Suppressor macrophage (primary cell): Measurements from ENCODE around the gene ANKRD60.

ENCODE experiments used
- DNase-seq, 4 experiments: peaks; one replicate each; pipeline ENCODE4 v3.0.0-alpha.2; 2020 to 2022

ANKRD60 gene

DNA sequence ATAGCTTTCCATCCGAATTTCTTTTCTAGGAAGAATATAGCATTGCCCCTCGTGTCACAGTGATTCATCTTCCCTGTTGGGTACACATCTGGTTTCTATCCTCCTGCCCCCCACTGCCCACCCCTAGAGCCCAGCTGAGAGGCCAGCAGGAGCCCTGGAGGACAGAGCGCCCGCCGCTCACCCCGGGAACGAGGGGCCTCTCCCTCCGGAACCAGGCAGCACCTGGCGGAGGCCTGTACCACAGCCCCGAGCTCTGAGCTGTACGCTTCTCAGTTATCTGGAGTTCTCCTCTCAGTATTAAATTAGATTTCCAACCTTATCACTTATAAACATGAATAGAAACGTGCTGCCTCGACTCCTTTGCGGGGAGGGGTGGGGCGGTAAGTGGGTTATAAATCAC lies 6.0 kb downstream of the ANKRD60 start:
- no peak for DNase-seq

DNA sequence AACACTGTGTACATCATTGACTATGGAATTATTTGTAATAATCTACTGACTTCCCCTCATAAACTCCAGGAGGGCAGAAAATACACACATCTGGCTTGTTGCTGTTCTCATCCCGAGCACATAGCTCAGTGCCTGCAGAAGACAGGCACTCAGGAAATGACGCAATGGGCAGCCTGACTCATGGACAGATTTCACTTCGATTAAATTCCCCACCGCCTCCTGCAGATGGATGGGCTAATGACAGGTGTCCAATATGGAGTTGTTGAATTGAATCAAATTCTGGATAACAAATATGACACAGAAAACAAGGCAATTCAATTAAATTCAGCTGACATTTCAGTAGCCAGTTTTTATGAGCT lies 9.1 kb downstream of the ANKRD60 start:
- peak; percentile 9 to 59 (median 16) for DNase-seq

DNA sequence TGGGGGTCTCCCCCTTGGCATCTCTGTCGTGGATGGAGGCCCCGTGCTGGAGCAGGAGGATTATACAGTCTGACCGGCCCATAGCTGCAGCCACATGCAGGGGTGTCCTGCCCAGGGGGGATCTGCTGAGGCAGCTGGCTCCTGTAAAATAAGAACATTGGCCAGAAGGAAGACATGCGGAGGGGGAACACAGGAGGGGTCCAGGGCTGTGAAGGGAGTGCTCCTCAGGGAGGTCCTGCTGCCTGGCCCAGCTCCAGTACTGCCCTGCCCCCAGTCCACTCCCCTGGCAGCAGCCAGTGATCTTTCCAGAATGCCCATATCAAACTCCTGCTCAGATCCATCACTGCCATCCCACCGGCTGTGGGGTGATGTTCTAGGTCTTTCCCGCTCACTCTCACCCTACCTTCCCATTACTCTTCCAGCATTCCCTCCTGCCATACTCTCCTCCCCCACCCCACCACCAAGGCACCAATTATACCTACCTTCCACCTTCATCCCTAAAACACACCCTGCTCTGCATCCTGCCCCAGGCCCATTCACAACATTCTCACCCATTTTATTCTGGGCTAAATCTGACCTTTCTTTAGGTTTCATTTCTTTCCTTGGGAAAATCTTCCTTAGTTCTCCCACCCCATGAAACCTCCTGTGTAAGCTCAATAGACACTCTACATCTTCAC lies 9.7 kb downstream of the ANKRD60 start:
- DNase-seq, result no peak

- no peak for DNase-seq
Observed at GRCh38 chr20:58216334-58216733, 12.1 kb downstream of the ANKRD60 start.

GRCh38 chr20:58215116-58215515 lies 13.3 kb downstream of the ANKRD60 start:
- no peak for DNase-seq

DNA sequence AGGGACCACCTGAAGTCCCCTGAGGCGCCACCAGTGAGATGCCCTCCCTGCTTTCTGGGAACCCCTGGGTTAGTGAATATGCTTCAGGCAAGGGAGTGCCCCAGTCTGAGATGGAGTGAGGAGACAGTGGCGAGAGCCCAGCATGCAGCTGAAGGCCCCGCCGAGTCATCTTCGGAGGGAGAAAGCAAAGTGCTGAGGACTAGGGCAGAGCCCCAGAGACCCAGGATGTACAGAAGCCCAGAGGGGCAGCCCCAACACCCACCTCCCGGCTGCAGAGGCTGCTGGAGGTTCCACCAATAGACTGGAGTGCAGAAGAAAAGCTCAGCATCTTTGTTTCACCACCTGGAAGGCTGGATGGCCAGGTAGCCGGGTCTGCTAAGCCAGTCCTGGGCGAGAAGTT lies 14.1 kb downstream of the ANKRD60 start:
- no peak for DNase-seq

DNA sequence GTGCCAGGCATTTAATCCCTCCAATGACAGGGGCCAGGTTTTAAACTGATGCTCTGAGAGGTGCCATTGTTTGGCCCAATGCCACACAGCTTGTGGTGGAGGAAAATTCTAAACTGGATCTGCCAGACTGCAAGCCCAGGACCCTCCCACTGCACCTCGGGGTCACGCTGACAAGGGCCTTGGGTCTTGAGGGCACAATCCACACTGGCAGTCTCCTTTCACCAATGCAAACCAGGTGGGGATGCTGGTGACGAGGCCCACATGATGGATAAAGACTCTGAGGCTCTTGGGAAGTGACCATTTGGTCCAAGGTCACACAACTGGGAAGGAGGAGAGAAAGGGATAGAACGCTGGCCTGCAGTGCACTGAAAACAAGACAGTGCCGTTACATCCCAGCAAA lies 14.7 kb downstream of the ANKRD60 start:
- no peak for DNase-seq

- DNase-seq, result no peak
Observed at GRCh38 chr20:58213121-58213520, 15.3 kb downstream of the ANKRD60 start.

DNA sequence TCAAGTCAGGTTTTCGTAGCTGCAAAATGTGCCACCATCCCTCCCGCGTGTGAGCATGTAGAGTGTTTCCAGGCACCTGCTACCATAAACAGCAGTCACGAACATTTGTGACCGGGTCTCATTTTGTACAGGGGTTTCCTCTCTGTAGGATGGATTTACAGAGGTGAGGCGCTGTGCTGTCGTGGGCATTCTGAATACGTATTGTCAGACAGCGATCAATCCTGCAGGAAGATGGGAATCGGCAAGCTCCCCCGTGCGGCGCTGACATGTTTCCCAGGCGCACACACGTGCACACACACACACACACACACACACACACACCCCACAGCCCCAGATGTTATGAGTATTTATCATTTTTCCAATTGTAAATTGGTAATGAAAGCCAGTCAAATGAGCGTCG lies 15.8 kb downstream of the ANKRD60 start:
- DNase-seq, result no peak

DNA sequence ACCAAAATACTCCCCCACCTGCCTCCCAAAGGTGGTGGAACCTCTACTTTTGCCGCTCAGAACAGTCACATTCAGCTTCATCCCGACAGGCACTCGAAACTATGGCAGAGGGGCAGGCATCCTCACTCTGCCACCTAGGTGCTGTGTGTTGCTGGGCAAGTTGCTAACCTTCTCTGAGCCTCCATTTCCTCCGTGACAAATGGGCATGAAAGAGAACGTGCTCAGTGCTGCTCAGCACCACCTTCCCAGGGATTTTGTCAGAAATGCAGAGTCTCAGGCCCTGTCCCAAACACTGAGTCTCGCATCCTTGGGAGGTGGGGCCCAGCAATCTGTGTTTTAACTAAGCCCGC lies 18.1 kb downstream of the ANKRD60 start:
- no peak for DNase-seq

GRCh38 chr20:58209652-58210397 lies 18.6 kb downstream of the ANKRD60 start:
- DNase-seq, result peak; percentile 77 to 93 (median 90)

DNA sequence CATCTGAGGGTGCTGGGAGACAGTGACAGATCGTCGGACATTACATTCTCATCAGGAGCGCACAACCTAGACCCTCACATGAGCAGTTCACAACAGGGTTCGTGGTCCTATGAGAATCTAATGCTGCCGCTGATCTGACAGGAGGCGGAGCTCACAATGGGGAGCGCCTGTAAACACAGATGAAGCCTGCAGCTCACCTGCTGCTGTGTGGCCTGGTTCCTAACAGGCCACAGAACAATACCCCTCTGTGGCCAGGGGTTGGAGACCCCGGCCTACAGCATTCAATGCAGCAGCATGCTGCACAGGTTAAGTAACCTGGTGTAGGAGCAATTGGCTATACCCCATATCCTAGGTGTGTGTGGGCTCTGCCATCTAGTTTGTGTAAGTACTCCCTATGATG lies 19.5 kb downstream of the ANKRD60 start:
- no peak for DNase-seq

DNA sequence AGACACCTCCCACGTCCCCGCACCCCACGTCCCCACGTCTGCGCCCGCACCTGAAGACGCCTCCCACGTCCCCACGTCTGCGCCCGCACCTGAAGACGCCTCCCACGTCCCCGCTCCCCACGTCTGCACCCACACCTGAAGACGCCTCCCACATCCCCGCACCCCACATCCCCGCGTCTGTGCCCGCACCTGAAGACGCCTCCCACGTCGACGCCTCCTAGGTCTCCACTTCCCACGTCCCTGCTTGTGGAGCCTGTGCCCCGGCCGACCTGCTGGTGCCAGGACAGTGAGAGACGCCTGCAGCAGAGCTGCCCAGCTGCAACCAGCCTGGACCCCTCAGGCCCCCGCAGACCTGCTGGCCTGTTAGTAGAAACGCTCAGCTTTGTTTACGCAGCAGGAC lies 22.6 kb downstream of the ANKRD60 start:
- DNase-seq, result no peak

GRCh38 chr20:58202044-58202443 lies 26.4 kb downstream of the ANKRD60 start:
- DNase-seq, result no peak

DNA sequence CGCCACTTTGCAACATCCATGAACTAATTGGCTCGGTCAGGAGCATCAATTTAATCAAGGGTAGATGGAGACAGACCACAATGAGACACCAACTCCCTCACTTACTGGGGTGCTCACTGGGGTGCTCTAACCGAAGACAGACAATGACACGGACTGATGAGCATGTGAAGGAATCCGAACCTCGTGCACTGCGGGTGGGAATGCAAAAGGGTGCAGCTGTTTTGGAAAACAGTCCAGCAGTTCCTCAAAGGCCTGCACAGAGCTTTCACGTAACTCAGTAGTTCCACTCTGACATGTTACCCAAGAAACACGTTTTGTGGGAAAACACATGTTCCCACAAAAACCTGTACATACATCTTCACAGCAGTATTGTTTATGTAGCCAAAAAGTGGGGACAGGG lies 26.8 kb downstream of the ANKRD60 start:
- DNase-seq, result no peak

GRCh38 chr20:58199469-58199868 lies 29.0 kb downstream of the ANKRD60 start:
- no peak for DNase-seq

DNA sequence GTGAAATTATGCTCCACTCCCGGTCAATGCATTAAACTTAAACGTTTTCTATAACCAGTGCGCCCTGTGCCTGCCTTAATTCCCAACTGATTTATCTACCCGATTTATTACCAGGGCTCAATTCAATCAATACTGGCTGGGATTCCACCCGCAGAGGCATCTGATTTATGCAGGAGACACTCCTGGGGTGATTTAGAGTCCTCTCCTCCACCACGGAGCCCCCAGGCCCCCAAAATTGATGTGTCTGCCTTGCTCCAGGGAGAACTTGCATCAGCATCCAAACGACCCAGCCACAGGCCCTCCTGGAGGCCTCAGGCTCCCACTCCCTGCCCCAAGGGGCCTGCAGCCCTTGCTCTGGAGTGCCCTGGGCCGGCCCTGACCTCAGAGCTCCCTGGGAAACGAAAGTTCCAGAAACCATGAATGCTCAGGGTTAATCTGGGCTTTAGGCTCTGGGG lies 29.5 kb downstream of the ANKRD60 start:
- DNase-seq, result no peak

DNA sequence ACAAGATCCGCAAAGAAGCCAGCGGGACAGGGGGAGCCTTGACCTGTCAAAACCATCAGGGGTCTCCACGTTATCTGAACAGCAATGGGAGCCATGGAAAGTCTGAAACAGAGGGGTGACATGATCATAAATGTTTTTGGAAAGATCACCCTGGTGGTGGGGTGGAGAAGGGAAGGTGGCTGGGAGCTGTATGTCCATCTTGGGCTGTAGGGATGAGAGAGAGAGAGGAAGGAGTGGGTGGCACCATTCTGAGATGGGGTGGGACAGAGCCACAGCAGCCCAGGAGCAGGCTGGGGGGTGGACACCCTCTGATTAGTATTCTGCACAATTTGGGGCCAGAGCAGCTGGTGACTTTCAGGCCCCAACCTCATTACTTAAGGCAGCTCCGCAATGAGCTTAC lies 30.1 kb downstream of the ANKRD60 start:
- no peak for DNase-seq

DNA sequence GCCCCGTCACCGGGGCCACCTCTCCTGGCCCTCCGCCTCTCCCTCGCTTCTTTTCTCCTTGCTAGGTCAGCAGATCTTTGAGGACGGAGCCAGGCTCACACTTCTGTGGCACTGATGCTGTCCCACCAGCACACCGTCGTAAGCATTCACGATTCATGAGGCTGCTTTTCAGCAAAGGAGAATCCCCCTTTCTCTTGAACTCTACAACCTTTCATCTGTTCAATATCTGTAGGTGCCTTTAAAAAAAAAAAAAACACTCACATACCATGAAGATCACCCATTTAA lies 31.3 kb downstream of the ANKRD60 start:
- no peak for DNase-seq

GRCh38 chr20:58196402-58197184 lies 31.9 kb downstream of the ANKRD60 start:
- DNase-seq, result no peak

DNA sequence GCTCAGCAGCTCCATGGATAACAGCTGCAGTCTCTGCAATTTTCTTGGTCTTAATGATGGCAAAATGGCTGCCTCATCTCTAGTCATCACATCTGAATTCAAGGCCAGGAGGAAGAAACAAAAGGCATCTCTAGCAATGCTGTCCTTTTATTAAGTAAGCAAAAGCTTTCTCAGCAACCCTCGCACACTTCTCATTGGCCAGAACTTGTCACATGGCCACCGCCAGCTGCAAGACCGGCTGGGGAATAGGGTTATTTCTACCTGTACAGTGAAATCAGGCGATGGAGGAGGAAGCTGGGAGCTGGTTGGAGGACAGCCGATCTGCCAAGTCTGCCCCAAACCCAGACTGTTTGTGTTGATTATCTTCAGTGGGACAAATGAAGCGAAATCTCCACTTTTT lies 33.4 kb downstream of the ANKRD60 start:
- DNase-seq, result no peak

DNA sequence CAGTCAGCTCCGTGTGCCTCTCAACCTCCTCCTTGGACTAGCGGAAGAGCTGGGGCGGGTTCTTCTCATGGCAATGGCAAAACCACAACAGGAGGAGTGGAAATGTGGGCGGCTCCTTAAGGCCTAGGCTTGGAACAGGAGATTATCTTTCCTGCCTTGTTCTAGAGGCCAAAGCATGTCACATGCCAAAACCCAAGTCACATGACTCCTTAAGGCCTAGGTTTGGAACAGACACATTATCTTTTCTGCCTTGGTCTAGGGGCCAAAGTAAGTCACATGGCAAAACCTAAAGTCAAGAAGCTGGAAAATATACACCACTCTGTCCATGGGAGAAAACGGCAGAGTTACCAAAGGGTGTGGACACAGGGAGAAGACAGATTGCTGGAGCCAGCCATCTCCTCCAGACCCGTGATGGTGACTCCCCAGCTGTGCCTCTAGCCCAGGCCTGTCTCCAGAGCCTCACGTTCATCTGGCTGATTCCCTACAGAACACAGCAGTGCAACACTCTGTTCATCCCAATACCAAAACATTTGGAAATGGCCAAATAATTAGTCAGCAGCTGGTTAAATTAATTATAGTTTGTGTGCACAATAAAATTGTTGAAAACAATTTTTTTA lies 34.2 kb downstream of the ANKRD60 start:
- DNase-seq, result no peak

DNA sequence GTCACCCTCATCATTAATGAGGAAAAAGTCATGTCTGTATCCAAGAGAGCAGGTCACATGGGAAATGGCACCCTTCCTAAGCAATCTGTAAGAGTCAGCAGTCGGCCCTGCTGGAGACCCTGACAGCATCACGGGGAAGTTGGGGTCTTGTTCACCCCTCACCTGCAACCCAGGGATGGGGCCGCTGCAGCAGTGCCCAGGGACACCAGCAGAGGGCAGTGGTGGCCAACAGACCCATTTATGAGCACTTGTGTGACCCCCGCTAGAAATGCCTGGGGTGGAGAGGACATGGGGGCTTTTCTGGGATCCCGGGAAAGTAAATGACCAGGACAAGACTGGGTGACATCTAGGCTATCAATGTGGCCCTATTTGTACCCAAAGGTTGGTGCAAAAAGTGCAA lies 35.9 kb downstream of the ANKRD60 start:
- DNase-seq, result peak in 3 of 4 experiments; percentile 18 to 35 (median 32)

DNA sequence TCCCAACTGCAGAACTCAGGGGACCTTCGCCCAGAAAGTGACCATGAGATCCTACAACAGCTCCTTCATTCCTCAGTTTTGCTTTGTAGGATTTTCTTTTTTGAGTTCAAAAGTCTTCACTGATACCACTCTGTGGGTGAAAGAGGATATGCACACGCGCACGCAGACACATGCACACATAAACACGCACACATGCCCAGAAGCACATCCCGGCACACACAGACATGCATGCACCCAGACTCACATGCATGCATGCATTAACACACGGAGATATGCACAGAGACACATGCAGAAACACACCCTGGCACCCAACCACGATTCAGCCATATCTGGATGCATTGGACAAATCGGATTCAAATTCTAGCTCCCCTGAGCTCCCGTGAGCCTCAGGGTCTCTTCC lies 36.4 kb downstream of the ANKRD60 start:
- DNase-seq, result no peak
